ENCODE data around the gene CFC1B. TPM values are rescaled to one million over a fixed set of nuclear protein-coding genes. Genes with fewer than 3 reads are reported as not detected.
"Not testable (repeated sequence)": the region's sequence is repeated elsewhere in the genome, so short reads cannot be mapped to it uniquely, and the experiment has no call there.

Gene CFC1B
- total RNA-seq, 1 donor from 2014 or later = not detected

DNA sequence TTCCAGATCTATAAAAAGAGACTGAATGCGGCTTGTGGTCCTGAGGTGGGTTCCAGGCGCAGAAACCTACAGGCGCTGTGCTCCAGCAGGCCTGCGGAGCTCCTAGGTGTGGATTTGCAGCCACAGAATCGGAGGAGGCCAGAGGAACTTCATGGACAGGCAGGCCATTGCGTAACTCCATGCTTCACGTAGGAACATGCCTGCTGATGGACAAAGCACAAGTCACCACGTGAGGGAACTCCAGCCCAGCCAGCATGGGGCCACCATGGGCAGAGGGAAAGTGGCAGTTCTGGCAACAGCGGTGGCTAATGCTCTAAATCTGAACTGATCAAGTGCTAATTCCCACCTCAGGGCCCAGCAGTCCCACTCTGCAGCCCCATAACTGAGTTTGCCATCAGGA is 17.2 kb downstream of the CFC1B start:
- H3K4me3 ChIP-seq; H3K9me3 ChIP-seq; DNase-seq (ENCODE audit: extremely low spot score in 2 of 2); H3K27me3 ChIP-seq; H3K27ac ChIP-seq; intact Hi-C loops (cut with DNase I); H3K4me1 ChIP-seq; H3K36me3 ChIP-seq: not testable (repeated sequence)

DNA sequence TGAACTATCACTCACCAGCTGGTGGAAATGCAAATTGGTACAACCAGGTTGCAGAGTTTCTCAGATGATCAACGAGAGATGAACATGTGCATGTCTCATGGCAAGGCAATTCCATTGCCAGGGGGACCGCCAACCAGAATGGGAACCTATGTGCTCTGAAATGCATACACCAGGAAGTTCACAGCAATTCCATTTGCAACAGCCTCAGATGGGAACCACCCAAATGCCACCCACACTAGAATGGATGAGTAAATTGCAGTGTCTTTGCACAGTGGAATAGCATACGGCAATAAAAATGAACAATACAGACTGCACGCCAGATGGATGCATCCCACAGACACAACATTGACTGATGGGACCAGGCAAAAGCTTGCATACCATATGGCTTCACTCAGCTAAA is 21.8 kb downstream of the CFC1B start:
- H3K36me3 ChIP-seq; DNase-seq (ENCODE audit: extremely low spot score in 2 of 2); H3K4me1 ChIP-seq; H3K27ac ChIP-seq; intact Hi-C loops (cut with DNase I); H3K9me3 ChIP-seq; H3K27me3 ChIP-seq; H3K4me3 ChIP-seq: not testable (repeated sequence)

DNA sequence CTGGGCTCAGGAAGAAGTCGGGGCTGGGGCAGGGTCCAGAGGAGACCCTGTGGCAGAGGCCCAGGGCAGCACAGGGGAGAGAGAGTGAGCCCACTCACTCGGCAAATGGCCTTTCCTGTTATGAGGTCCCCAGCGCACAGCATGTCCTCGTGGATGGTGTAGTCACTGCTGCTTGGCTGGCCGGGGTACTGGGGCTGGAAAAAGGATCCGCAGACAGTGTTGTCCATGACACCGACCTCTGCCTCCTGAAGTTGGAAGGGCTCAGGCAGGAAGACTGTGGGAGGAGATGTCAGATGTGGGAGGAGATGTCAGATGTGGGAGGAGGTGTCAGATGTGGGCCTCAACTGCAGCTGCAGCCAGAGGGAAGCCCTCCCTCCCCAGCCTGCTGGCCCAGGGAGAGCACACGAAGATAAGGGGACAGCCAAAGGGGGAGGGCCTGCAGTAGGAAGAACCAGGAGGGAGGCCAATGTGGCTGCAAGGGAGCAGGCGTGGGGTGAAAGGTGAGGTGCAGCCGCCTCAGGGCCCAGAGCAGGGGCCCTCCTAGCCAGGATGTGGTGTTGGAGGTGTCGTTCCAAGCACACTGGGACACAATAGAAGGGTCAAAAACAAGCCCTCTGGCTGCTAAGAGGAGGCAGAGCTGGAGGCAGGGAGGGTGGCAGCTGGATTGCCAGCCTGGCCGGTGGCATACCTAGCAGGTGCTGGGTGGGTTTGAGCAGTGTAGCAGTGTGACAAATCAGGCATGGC is 22.9 kb downstream of the CFC1B start:
- intact Hi-C loops (cut with DNase I); H3K27ac ChIP-seq; H3K4me3 ChIP-seq; H3K9me3 ChIP-seq; DNase-seq (ENCODE audit: extremely low spot score in 2 of 2); H3K27me3 ChIP-seq; H3K4me1 ChIP-seq; H3K36me3 ChIP-seq: not testable (repeated sequence)

DNA sequence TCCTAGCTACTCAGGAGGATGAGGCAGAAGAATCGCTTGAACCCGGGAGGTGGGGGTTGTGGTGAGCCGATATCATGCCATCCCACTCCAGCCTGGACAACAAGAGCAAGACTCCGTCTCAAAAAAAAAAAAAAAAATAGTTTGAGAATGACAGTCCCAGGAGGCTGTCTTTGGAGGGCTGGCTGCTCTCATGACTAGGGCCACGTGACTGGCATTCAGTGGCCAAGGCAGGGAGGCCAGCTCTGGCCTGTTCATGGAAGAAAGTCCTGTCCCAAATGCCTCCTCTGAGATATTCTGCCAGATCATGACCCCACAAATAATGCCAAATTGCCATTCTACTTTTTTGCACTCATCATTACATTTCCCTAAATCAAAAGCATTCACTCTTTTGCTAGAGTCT is 24.0 kb downstream of the CFC1B start:
- H3K4me3 ChIP-seq = not testable (repeated sequence)

DNA sequence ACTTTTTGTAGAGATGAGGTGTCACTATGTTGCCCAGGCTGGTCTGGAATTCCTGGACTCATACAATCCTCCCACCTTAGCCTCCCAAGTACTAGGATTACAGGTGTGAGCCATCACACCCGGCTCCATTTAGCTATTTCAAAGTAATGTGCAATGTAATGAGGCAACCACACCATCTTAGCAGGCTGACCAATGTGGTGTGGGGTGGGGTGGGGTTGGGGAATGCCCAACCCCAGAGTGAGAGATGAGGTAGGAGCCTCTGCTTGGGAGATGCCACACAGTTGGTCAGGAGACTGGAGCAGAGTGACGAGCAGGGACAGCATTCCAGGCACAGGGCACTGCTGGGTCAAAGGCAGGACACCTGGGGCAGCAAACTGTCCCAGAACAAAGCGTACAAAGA is 27.4 kb downstream of the CFC1B start:
- H3K4me1 ChIP-seq; H3K27ac ChIP-seq; H3K4me3 ChIP-seq; H3K36me3 ChIP-seq; DNase-seq (ENCODE audit: extremely low spot score in 2 of 2); intact Hi-C loops (cut with DNase I); H3K27me3 ChIP-seq; H3K9me3 ChIP-seq: not testable (repeated sequence)

More for the DNA sequence above, 24.0 kb downstream of the CFC1B start:
- intact Hi-C loops (cut with DNase I); H3K27me3 ChIP-seq; DNase-seq (ENCODE audit: extremely low spot score in 2 of 2); H3K36me3 ChIP-seq; H3K4me1 ChIP-seq; H3K9me3 ChIP-seq; H3K27ac ChIP-seq: not testable (repeated sequence)

DNA sequence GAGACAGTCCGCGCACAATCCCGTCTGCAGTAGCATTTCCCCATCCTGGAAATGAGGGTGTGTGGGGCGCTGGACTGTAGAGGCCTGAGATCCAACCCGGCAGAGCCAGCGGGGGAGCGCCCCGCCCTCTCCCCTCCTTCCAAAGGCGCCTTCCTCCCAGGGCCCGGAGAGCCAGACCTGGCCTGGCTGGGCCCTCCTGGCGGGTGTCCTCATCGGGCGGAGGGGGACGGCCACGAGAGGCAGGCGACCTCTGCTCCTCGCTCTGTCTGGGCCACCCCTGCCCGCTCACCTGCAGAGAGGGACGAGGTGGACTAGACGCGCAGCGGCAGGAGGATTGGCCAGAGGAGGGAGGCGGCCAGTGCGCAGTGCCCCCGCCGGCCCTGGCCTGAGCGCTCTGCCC is 28.5 kb downstream of the CFC1B start:
- DNase-seq (ENCODE audit: extremely low spot score in 2 of 2); H3K27ac ChIP-seq; H3K9me3 ChIP-seq; H3K4me3 ChIP-seq; H3K36me3 ChIP-seq; H3K27me3 ChIP-seq; H3K4me1 ChIP-seq; intact Hi-C loops (cut with DNase I): not testable (repeated sequence)

DNA sequence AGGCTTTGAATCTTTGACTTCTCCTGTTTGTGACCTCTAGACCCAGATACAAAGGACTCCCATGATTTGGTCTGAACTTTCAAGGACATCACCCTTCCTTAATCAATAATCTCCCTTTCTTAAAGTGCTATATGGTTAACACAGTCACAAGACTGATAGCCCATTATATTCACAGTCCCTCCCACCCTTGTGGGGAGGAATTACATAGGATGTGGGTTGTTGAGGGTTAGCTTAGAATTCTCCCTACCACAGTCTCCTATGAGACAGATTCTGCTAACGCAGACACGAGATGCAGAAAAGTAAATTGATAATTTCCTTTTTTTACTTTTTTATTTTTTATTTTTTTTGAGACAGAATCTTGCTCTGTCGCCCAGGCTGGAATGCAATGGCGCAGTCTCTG is 33.2 kb downstream of the CFC1B start:
- DNase-seq (ENCODE audit: extremely low spot score in 2 of 2); intact Hi-C loops (cut with DNase I); H3K36me3 ChIP-seq; H3K4me3 ChIP-seq; H3K4me1 ChIP-seq; H3K27me3 ChIP-seq; H3K9me3 ChIP-seq; H3K27ac ChIP-seq: not testable (repeated sequence)

DNA sequence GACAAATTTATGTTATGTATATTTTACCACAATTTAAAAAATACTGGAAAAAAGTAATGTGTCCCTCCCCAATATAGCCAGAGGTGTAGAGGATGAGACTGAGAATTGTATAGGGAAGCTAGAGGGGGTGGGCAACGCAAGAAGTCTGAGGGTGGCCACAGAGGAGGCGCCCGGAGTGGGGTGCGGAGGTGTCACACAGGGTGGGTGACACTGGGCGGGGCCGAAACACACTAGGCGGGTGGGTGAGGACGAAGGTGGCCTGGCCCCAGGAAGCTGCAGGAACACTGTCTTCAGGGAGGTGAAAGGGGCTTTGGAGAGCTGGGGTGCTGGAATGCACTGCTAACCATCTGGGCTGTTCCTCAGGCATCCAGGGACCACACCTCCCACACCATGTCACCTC is 35.4 kb downstream of the CFC1B start:
- H3K4me1 ChIP-seq; DNase-seq (ENCODE audit: extremely low spot score in 2 of 2); H3K27me3 ChIP-seq; H3K4me3 ChIP-seq; H3K36me3 ChIP-seq; H3K27ac ChIP-seq; H3K9me3 ChIP-seq; intact Hi-C loops (cut with DNase I): not testable (repeated sequence)

DNA sequence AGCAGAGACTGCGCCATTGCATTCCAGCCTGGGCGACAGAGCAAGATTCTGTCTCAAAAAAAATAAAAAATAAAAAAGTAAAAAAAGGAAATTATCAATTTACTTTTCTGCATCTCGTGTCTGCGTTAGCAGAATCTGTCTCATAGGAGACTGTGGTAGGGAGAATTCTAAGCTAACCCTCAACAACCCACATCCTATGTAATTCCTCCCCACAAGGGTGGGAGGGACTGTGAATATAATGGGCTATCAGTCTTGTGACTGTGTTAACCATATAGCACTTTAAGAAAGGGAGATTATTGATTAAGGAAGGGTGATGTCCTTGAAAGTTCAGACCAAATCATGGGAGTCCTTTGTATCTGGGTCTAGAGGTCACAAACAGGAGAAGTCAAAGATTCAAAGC is 45.1 kb downstream of the CFC1B start:
- H3K4me3 ChIP-seq; H3K4me1 ChIP-seq; DNase-seq (ENCODE audit: extremely low spot score in 2 of 2); intact Hi-C loops (cut with DNase I); H3K9me3 ChIP-seq; H3K36me3 ChIP-seq; H3K27ac ChIP-seq; H3K27me3 ChIP-seq: not testable (repeated sequence)

DNA sequence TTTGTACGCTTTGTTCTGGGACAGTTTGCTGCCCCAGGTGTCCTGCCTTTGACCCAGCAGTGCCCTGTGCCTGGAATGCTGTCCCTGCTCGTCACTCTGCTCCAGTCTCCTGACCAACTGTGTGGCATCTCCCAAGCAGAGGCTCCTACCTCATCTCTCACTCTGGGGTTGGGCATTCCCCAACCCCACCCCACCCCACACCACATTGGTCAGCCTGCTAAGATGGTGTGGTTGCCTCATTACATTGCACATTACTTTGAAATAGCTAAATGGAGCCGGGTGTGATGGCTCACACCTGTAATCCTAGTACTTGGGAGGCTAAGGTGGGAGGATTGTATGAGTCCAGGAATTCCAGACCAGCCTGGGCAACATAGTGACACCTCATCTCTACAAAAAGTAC is 50.9 kb downstream of the CFC1B start:
- H3K27ac ChIP-seq; DNase-seq (ENCODE audit: extremely low spot score in 2 of 2); H3K4me1 ChIP-seq; H3K27me3 ChIP-seq; intact Hi-C loops (cut with DNase I); H3K4me3 ChIP-seq; H3K9me3 ChIP-seq; H3K36me3 ChIP-seq: not testable (repeated sequence)

DNA sequence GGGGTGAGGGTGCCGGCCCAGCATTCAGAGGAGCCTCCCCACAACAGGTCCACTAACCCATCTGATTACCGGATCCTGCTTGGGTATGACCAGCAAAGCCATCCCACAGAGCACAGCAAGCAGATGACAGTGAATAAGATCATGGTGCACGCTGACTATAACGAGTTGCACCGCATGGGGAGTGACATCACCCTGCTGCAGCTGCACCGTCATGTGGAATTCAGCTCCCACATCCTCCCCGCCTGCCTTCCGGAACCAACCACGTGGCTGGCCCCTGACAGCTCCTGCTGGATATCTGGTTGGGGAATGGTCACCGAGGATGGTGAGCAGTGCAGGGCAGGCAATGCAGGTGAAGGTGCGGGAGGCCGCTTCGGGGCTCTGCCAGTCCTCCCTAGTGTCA is 53.2 kb downstream of the CFC1B start:
- H3K4me1 ChIP-seq; H3K4me3 ChIP-seq; H3K9me3 ChIP-seq; H3K36me3 ChIP-seq; DNase-seq (ENCODE audit: extremely low spot score in 2 of 2); intact Hi-C loops (cut with DNase I); H3K27me3 ChIP-seq; H3K27ac ChIP-seq: not testable (repeated sequence)

DNA sequence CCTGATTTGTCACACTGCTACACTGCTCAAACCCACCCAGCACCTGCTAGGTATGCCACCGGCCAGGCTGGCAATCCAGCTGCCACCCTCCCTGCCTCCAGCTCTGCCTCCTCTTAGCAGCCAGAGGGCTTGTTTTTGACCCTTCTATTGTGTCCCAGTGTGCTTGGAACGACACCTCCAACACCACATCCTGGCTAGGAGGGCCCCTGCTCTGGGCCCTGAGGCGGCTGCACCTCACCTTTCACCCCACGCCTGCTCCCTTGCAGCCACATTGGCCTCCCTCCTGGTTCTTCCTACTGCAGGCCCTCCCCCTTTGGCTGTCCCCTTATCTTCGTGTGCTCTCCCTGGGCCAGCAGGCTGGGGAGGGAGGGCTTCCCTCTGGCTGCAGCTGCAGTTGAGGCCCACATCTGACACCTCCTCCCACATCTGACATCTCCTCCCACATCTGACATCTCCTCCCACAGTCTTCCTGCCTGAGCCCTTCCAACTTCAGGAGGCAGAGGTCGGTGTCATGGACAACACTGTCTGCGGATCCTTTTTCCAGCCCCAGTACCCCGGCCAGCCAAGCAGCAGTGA is 55.3 kb downstream of the CFC1B start:
- H3K9me3 ChIP-seq; DNase-seq (ENCODE audit: extremely low spot score in 2 of 2); H3K4me3 ChIP-seq; H3K27ac ChIP-seq; intact Hi-C loops (cut with DNase I); H3K36me3 ChIP-seq; H3K27me3 ChIP-seq; H3K4me1 ChIP-seq: not testable (repeated sequence)

DNA sequence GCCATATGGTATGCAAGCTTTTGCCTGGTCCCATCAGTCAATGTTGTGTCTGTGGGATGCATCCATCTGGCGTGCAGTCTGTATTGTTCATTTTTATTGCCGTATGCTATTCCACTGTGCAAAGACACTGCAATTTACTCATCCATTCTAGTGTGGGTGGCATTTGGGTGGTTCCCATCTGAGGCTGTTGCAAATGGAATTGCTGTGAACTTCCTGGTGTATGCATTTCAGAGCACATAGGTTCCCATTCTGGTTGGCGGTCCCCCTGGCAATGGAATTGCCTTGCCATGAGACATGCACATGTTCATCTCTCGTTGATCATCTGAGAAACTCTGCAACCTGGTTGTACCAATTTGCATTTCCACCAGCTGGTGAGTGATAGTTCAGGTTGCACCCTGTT is 56.5 kb downstream of the CFC1B start:
- DNase-seq (ENCODE audit: extremely low spot score in 2 of 2); H3K27ac ChIP-seq; H3K4me3 ChIP-seq; H3K9me3 ChIP-seq; intact Hi-C loops (cut with DNase I); H3K27me3 ChIP-seq; H3K4me1 ChIP-seq; H3K36me3 ChIP-seq: not testable (repeated sequence)

Data from vagina (tissue), 2 donors.